Activated T-helper 2 cell treated with anti-CD3 and anti-CD28 coated beads, Interferon-gamma antibody, Interleukin-2, Interleukin-4, amounts not matched to agents 10 μg/mL and 5 μg/mL and 100 μg/mL, durations not matched to agents 14 hours and 24 hours and 36 hours (primary cell): ENCODE measurements around the gene GSTM4. TPM values are rescaled to one million over a fixed set of nuclear protein-coding genes. Genes with fewer than 3 reads are reported as not detected.

ENCODE experiments used
- DNase-seq: peaks from one replicate; pipeline ENCODE4 v3.0.0; 2021; ENCODE audit warnings: low spot score
- H3K27ac Mint-ChIP-seq: one replicate; pipeline ENCODE4 v1.8.0; 2021; ENCODE audit warnings: mixed read lengths
- H3K27me3 Mint-ChIP-seq: one replicate; pipeline ENCODE4 v1.8.0; 2021; ENCODE audit warnings: low read depth, mixed read lengths
- H3K36me3 Mint-ChIP-seq: one replicate; pipeline ENCODE4 v1.8.0; 2021; ENCODE audit warnings: low read depth, mixed read lengths
- H3K4me1 Mint-ChIP-seq: one replicate; pipeline ENCODE4 v1.8.0; 2021; ENCODE audit warnings: low read depth, mixed read lengths
- H3K4me3 Mint-ChIP-seq: one replicate; pipeline ENCODE4 v1.8.0; 2021; ENCODE audit warnings: low read depth, mild to moderate bottlenecking, moderate library complexity, mixed read lengths
- H3K9me3 Mint-ChIP-seq: one replicate; pipeline ENCODE4 v1.8.0; 2021; ENCODE audit warnings: mixed read lengths
- intact Hi-C: fragments of 100-400 bp; cut with micrococcal nuclease; formaldehyde crosslinking; loops from one replicate; pipeline ENCODE4 v1.15.1; 2023
- total RNA-seq: library from RNA; stranded (reverse); gene quantifications from 2 replicates; pipeline ENCODE4 v1.2.3, GENCODE V29; 2022

Gene GSTM4
- total RNA-seq, 1 donor from 2014 or later: 13.6 TPM

GRCh38 chr1:109636201-109636952, 19.5 kb upstream of the GSTM4 start:
- H3K4me1 Mint-ChIP-seq: peaks cover 17% of the 10 kb centered on the region

GRCh38 chr1:109637446-109637845, 18.5 kb upstream of the GSTM4 start:
- Mint-ChIP-seq H3K27me3 (no peaks in the 10 kb centered on the region), H3K4me3 (no peak overlapping the region), H3K27ac (no peak overlapping the region), H3K4me1 (peaks cover 21% of the 10 kb centered on the region), H3K36me3 (peaks cover 3% of the 10 kb centered on the region), H3K9me3 (no peaks in the 10 kb centered on the region)
- DNase-seq: no peak
- intact Hi-C loops: no loop called here

More at GRCh38 chr1:109636201-109636952, 19.5 kb upstream of the GSTM4 start:
- peaks cover 8% of the 10 kb centered on the region for H3K36me3 Mint-ChIP-seq
- no peak for DNase-seq
- no peak overlapping the region for H3K27ac Mint-ChIP-seq
- H3K4me3 Mint-ChIP-seq: no peak overlapping the region
- intact Hi-C loops: no loop called here
- no peaks in the 10 kb centered on the region for H3K9me3 Mint-ChIP-seq
- H3K27me3 Mint-ChIP-seq: no peaks in the 10 kb centered on the region

GRCh38 chr1:109639063-109639840, 16.6 kb upstream of the GSTM4 start:
- no peak overlapping the region for H3K4me3 Mint-ChIP-seq
- peaks cover 33% of the 10 kb centered on the region for H3K4me1 Mint-ChIP-seq
- DNase-seq: no peak
- H3K36me3 Mint-ChIP-seq: no peaks in the 10 kb centered on the region
- intact Hi-C loops: no loop called here
- no peak overlapping the region for H3K27ac Mint-ChIP-seq
- H3K9me3 Mint-ChIP-seq: no peaks in the 10 kb centered on the region
- H3K27me3 Mint-ChIP-seq: no peaks in the 10 kb centered on the region

GRCh38 chr1:109639841-109640184, 16.1 kb upstream of the GSTM4 start:
- H3K4me1 Mint-ChIP-seq: peaks cover 28% of the 10 kb centered on the region
- DNase-seq: no peak
- intact Hi-C loops: loop anchor here (1.0 to 2.0 kb wide), 3 partner anchors 15 to 344 kb away; partner anchors contain the start of gene AHCYL1
- H3K27me3 Mint-ChIP-seq: no peaks in the 10 kb centered on the region
- no peaks in the 10 kb centered on the region for H3K9me3 Mint-ChIP-seq
- H3K4me3 Mint-ChIP-seq: no peak overlapping the region
- H3K36me3 Mint-ChIP-seq: no peaks in the 10 kb centered on the region
- H3K27ac Mint-ChIP-seq: no peak overlapping the region

GRCh38 chr1:109640285-109640865, 15.5 kb upstream of the GSTM4 start:
- Mint-ChIP-seq H3K4me3 (no peak overlapping the region), H3K36me3 (no peaks in the 10 kb centered on the region), H3K27me3 (no peaks in the 10 kb centered on the region), H3K9me3 (no peaks in the 10 kb centered on the region), H3K4me1 (peaks cover 23% of the 10 kb centered on the region), H3K27ac (no peak overlapping the region)
- peak; percentile 81 for DNase-seq
- intact Hi-C loops: loop anchor here (1.0 to 2.0 kb wide), 3 partner anchors 14 to 344 kb away; partner anchors contain the start of gene AHCYL1

- peaks cover 22% of the 10 kb centered on the region for H3K4me1 Mint-ChIP-seq
- intact Hi-C loops: loop anchor here (2.0 kb wide), 2 partner anchors 14 to 94 kb away; no protein-coding TSS in a partner anchor
- no peak overlapping the region for H3K27ac Mint-ChIP-seq
- no peaks in the 10 kb centered on the region for H3K9me3 Mint-ChIP-seq
- no peaks in the 10 kb centered on the region for H3K27me3 Mint-ChIP-seq
- no peaks in the 10 kb centered on the region for H3K36me3 Mint-ChIP-seq
- no peak overlapping the region for H3K4me3 Mint-ChIP-seq
- DNase-seq: peak; percentile 6
Observed at GRCh38 chr1:109641078-109641740, 14.7 kb upstream of the GSTM4 start.

- DNase-seq: no peak
- Mint-ChIP-seq H3K36me3 (no peaks in the 10 kb centered on the region), H3K27me3 (no peaks in the 10 kb centered on the region), H3K4me1 (peaks cover 22% of the 10 kb centered on the region), H3K27ac (no peak overlapping the region), H3K9me3 (no peaks in the 10 kb centered on the region), H3K4me3 (no peak overlapping the region)
- intact Hi-C loops: loop anchor here (2.0 kb wide), 3 partner anchors 13 to 95 kb away; partner anchors contain the start of gene GSTM1
Observed at GRCh38 chr1:109641861-109642260, 14.0 kb upstream of the GSTM4 start.

- intact Hi-C loops: loop anchor here (1.0 to 2.0 kb wide), 2 partner anchors 44 to 131 kb away; partner anchors contain the start of gene GSTM1
- Mint-ChIP-seq H3K36me3 (no peaks in the 10 kb centered on the region), H3K4me3 (no peak overlapping the region), H3K27me3 (peaks cover 3% of the 10 kb centered on the region), H3K27ac (no peak overlapping the region), H3K4me1 (peaks cover 22% of the 10 kb centered on the region), H3K9me3 (no peaks in the 10 kb centered on the region)
- no peak for DNase-seq
Observed at GRCh38 chr1:109642626-109643025, 13.3 kb upstream of the GSTM4 start.

GRCh38 chr1:109643385-109644230, 12.3 kb upstream of the GSTM4 start:
- H3K36me3 Mint-ChIP-seq: no peaks in the 10 kb centered on the region
- peaks cover 22% of the 10 kb centered on the region for H3K4me1 Mint-ChIP-seq
- H3K4me3 Mint-ChIP-seq: no peak overlapping the region
- H3K27me3 Mint-ChIP-seq: peaks cover 4% of the 10 kb centered on the region
- intact Hi-C loops: loop anchor here (1.0 to 2.0 kb wide), 2 partner anchors 43 to 130 kb away; partner anchors contain the start of gene GSTM1
- no peak overlapping the region for H3K27ac Mint-ChIP-seq
- DNase-seq: peak; percentile 81
- no peaks in the 10 kb centered on the region for H3K9me3 Mint-ChIP-seq

GRCh38 chr1:109644670-109645069, 11.2 kb upstream of the GSTM4 start:
- no peaks in the 10 kb centered on the region for H3K36me3 Mint-ChIP-seq
- no peak overlapping the region for H3K4me3 Mint-ChIP-seq
- H3K4me1 Mint-ChIP-seq: peaks cover 22% of the 10 kb centered on the region
- intact Hi-C loops: no loop called here
- H3K27me3 Mint-ChIP-seq: peaks cover 4% of the 10 kb centered on the region
- H3K9me3 Mint-ChIP-seq: no peaks in the 10 kb centered on the region
- H3K27ac Mint-ChIP-seq: no peak overlapping the region
- DNase-seq: no peak

- H3K27ac Mint-ChIP-seq: no peak overlapping the region
- no peaks in the 10 kb centered on the region for H3K4me1 Mint-ChIP-seq
- no peak for DNase-seq
- no peak overlapping the region for H3K4me3 Mint-ChIP-seq
- intact Hi-C loops: no loop called here
- peaks cover 28% of the 10 kb centered on the region for H3K27me3 Mint-ChIP-seq
- H3K9me3 Mint-ChIP-seq: no peaks in the 10 kb centered on the region
- no peaks in the 10 kb centered on the region for H3K36me3 Mint-ChIP-seq
Observed at GRCh38 chr1:109649491-109649914, 6.4 kb upstream of the GSTM4 start.

GRCh38 chr1:109650609-109651008, 5.3 kb upstream of the GSTM4 start:
- no peak for DNase-seq
- H3K4me3 Mint-ChIP-seq: no peak overlapping the region
- H3K36me3 Mint-ChIP-seq: no peaks in the 10 kb centered on the region
- peaks cover 5% of the 10 kb centered on the region for H3K4me1 Mint-ChIP-seq
- intact Hi-C loops: no loop called here
- peaks cover 30% of the 10 kb centered on the region for H3K27me3 Mint-ChIP-seq
- no peak overlapping the region for H3K27ac Mint-ChIP-seq
- no peaks in the 10 kb centered on the region for H3K9me3 Mint-ChIP-seq
